ENCODE measurements around the gene EPB41L1. TPM values are rescaled to one million over a fixed set of nuclear protein-coding genes. Genes with fewer than 3 reads are reported as not detected.

The EPB41L1 gene
- total and polyA plus RNA-seq, 2 donors from 2014 or later = 53.2 to 230 TPM

GRCh38 chr20:36269507-36269906 lies 115.0 kb downstream of the EPB41L1 start:
- H3K27me3 ChIP-seq (ENCODE audit: control insufficient read depth, insufficient read depth, low read length) = no peaks in the 10 kb centered on the region
- DNase-seq (no peak), FAIRE-seq (no peak)
- no peak overlapping the region for H3K4me3 ChIP-seq (ENCODE audit: low read length in 3 of 3)
- intact Hi-C loops (cut with DNase I) = no loop called here
- H3K9ac ChIP-seq (ENCODE audit: low read length in 3 of 3) = no peak overlapping the region
- no peaks in the 10 kb centered on the region for H3K36me3 ChIP-seq (ENCODE audit: control insufficient read depth in 2 of 3, insufficient read depth in 3 of 3, low read length in 3 of 3)
- no peak overlapping the region for H3K27ac ChIP-seq (ENCODE audit: low read depth in 2 of 2, low read length in 2 of 2)
- no peak for TF ChIP-seq CTCF (IDR thresholded peaks at IDR 0.05; ENCODE audit: borderline replicate concordance, extremely low read depth, insufficient read depth)
- H3K4me1 ChIP-seq (ENCODE audit: control insufficient read depth in 2 of 3, insufficient read depth in 2 of 3, low read depth in 1 of 3, low read length in 3 of 3) = no peaks in the 10 kb centered on the region
- H3K9me3 ChIP-seq (ENCODE audit: control insufficient read depth in 2 of 3, insufficient read depth in 1 of 3, low read length in 3 of 3) = no peaks in the 10 kb centered on the region

GRCh38 chr20:36270744-36271638 lies 116.5 kb downstream of the EPB41L1 start:
- FAIRE-seq = no peak
- H3K9ac ChIP-seq (ENCODE audit: low read length in 3 of 3) = no peak overlapping the region
- no peaks in the 10 kb centered on the region for H3K36me3 ChIP-seq (ENCODE audit: control insufficient read depth in 2 of 3, insufficient read depth in 3 of 3, low read length in 3 of 3)
- peak in 2 of 5 donors; percentile 9 to 34 for DNase-seq
- H3K4me1 ChIP-seq (ENCODE audit: control insufficient read depth in 2 of 3, insufficient read depth in 2 of 3, low read depth in 1 of 3, low read length in 3 of 3) = no peaks in the 10 kb centered on the region
- H3K27me3 ChIP-seq (ENCODE audit: control insufficient read depth, insufficient read depth, low read length) = no peaks in the 10 kb centered on the region
- intact Hi-C loops (cut with DNase I) = no loop called here
- H3K27ac ChIP-seq (ENCODE audit: low read depth in 2 of 2, low read length in 2 of 2) = no peak overlapping the region
- H3K4me3 ChIP-seq (ENCODE audit: low read length in 3 of 3) = no peak overlapping the region
- H3K9me3 ChIP-seq (ENCODE audit: control insufficient read depth in 2 of 3, insufficient read depth in 1 of 3, low read length in 3 of 3) = no peaks in the 10 kb centered on the region
- no peak for TF ChIP-seq CTCF (IDR thresholded peaks at IDR 0.05; ENCODE audit: borderline replicate concordance, extremely low read depth, insufficient read depth)

GRCh38 chr20:36271639-36272546 lies 117.4 kb downstream of the EPB41L1 start:
- no peak for DNase-seq
- H3K27me3 ChIP-seq (ENCODE audit: control insufficient read depth, insufficient read depth, low read length) = no peaks in the 10 kb centered on the region
- no peak for TF ChIP-seq CTCF (IDR thresholded peaks at IDR 0.05; ENCODE audit: borderline replicate concordance, extremely low read depth, insufficient read depth)
- H3K36me3 ChIP-seq (ENCODE audit: control insufficient read depth in 2 of 3, insufficient read depth in 3 of 3, low read length in 3 of 3) = no peaks in the 10 kb centered on the region
- no peak for FAIRE-seq
- no peak overlapping the region for H3K9ac ChIP-seq (ENCODE audit: low read length in 3 of 3)
- H3K27ac ChIP-seq (ENCODE audit: low read depth in 2 of 2, low read length in 2 of 2) = no peak overlapping the region
- H3K4me1 ChIP-seq (ENCODE audit: control insufficient read depth in 2 of 3, insufficient read depth in 2 of 3, low read depth in 1 of 3, low read length in 3 of 3) = no peaks in the 10 kb centered on the region
- no peaks in the 10 kb centered on the region for H3K9me3 ChIP-seq (ENCODE audit: control insufficient read depth in 2 of 3, insufficient read depth in 1 of 3, low read length in 3 of 3)
- H3K4me3 ChIP-seq (ENCODE audit: low read length in 3 of 3) = no peak overlapping the region
- intact Hi-C loops (cut with DNase I) = no loop called here

All from kidney (tissue), 14 donors.